ENCODE measurements around the gene ECI1.

Gene ECI1

GRCh38 chr16:2216330-2216729, 35.1 kb downstream of the ECI1 start:
- DNase-seq (ENCODE audit: low spot score in 2 of 2) = no peak
- H3K36me3 Mint-ChIP-seq (ENCODE audit: insufficient read depth) = peaks cover 10% of the 10 kb centered on the region
- no peak for ATAC-seq (replicated peaks; ENCODE audit: extremely low read depth, poor library complexity, severe bottlenecking)
- peak overlapping the region; percentile 68 for H3K27ac Mint-ChIP-seq (ENCODE audit: low read depth)
- H3K4me3 Mint-ChIP-seq = peak overlapping the region; percentile 81
- peaks cover 6% of the 10 kb centered on the region for H3K4me1 Mint-ChIP-seq
- H3K27me3 Mint-ChIP-seq = no peaks in the 10 kb centered on the region
- H3K9me3 Mint-ChIP-seq = no peaks in the 10 kb centered on the region

GRCh38 chr16:2214719-2214968, 36.7 kb downstream of the ECI1 start, which contains the start of gene PGP:
Gene PGP (minus strand): TSS chr16:2214840. CDS start chr16:2214777, 63 bp downstream.
- peak; percentile 96 for ATAC-seq (replicated peaks; ENCODE audit: extremely low read depth, poor library complexity, severe bottlenecking)
- peak within 1 kb of the TSS; percentile 68 for H3K27ac Mint-ChIP-seq (ENCODE audit: low read depth)
- no peaks in the 10 kb centered on the region for H3K9me3 Mint-ChIP-seq
- H3K4me3 Mint-ChIP-seq = peak within 1 kb of the TSS; percentile 81
- peaks cover 10% of the 10 kb centered on the region for H3K36me3 Mint-ChIP-seq (ENCODE audit: insufficient read depth)
- peaks cover 6% of the 10 kb centered on the region for H3K4me1 Mint-ChIP-seq
- H3K27me3 Mint-ChIP-seq = no peaks in the 10 kb centered on the region
- DNase-seq (ENCODE audit: low spot score in 2 of 2) = no peak

- Mint-ChIP-seq H3K9me3 (no peaks in the 10 kb centered on the region), H3K36me3 (ENCODE audit: insufficient read depth) (peaks cover 10% of the 10 kb centered on the region), H3K4me1 (peaks cover 6% of the 10 kb centered on the region), H3K4me3 (peak overlapping the region; percentile 81), H3K27me3 (no peaks in the 10 kb centered on the region), H3K27ac (ENCODE audit: low read depth) (peak overlapping the region; percentile 68)
- no peak for ATAC-seq (replicated peaks; ENCODE audit: extremely low read depth, poor library complexity, severe bottlenecking)
- no peak for DNase-seq (ENCODE audit: low spot score in 2 of 2)
Observed at GRCh38 chr16:2213817-2214718, 37.3 kb downstream of the ECI1 start.

- Mint-ChIP-seq H3K4me3 (peak overlapping the region; percentile 60), H3K27me3 (no peaks in the 10 kb centered on the region), H3K27ac (ENCODE audit: low read depth) (no peak overlapping the region), H3K4me1 (peaks cover 6% of the 10 kb centered on the region), H3K36me3 (ENCODE audit: insufficient read depth) (peaks cover 14% of the 10 kb centered on the region), H3K9me3 (no peaks in the 10 kb centered on the region)
- no peak for ATAC-seq (replicated peaks; ENCODE audit: extremely low read depth, poor library complexity, severe bottlenecking)
- no peak for DNase-seq (ENCODE audit: low spot score in 2 of 2)
Observed at GRCh38 chr16:2212362-2213324, 38.7 kb downstream of the ECI1 start.

GRCh38 chr16:2211923-2212347, 39.5 kb downstream of the ECI1 start:
- Mint-ChIP-seq H3K27me3 (no peaks in the 10 kb centered on the region), H3K4me3 (no peak overlapping the region), H3K27ac (ENCODE audit: low read depth) (no peak overlapping the region), H3K36me3 (ENCODE audit: insufficient read depth) (peaks cover 18% of the 10 kb centered on the region), H3K4me1 (peaks cover 6% of the 10 kb centered on the region), H3K9me3 (no peaks in the 10 kb centered on the region)
- no peak for DNase-seq (ENCODE audit: low spot score in 2 of 2)
- no peak for ATAC-seq (replicated peaks; ENCODE audit: extremely low read depth, poor library complexity, severe bottlenecking)

GRCh38 chr16:2210386-2211365, 40.7 kb downstream of the ECI1 start, which contains the start of gene BRICD5:
Gene BRICD5 (minus strand): TSS chr16:2210863. CDS start chr16:2210833, 30 bp downstream.
- no peak within 1 kb of the TSS for H3K27ac Mint-ChIP-seq (ENCODE audit: low read depth)

GRCh38 chr16:2210009-2210332, 41.4 kb downstream of the ECI1 start:
- Mint-ChIP-seq H3K27ac (ENCODE audit: low read depth) (no peak overlapping the region), H3K36me3 (ENCODE audit: insufficient read depth) (peaks cover 21% of the 10 kb centered on the region), H3K9me3 (no peaks in the 10 kb centered on the region), H3K4me1 (peaks cover 13% of the 10 kb centered on the region), H3K4me3 (no peak overlapping the region), H3K27me3 (no peaks in the 10 kb centered on the region)
- no peak for ATAC-seq (replicated peaks; ENCODE audit: extremely low read depth, poor library complexity, severe bottlenecking)
- DNase-seq (ENCODE audit: low spot score in 2 of 2) = no peak

More at GRCh38 chr16:2210386-2211365, 40.7 kb downstream of the ECI1 start, which contains the start of gene BRICD5:
- Mint-ChIP-seq H3K36me3 (ENCODE audit: insufficient read depth) (peaks cover 21% of the 10 kb centered on the region), H3K4me3 (no peak within 1 kb of the TSS), H3K27me3 (no peaks in the 10 kb centered on the region), H3K9me3 (no peaks in the 10 kb centered on the region), H3K4me1 (peaks cover 13% of the 10 kb centered on the region)
- DNase-seq (ENCODE audit: low spot score in 2 of 2) = no peak
- ATAC-seq (replicated peaks; ENCODE audit: extremely low read depth, poor library complexity, severe bottlenecking) = no peak

- no peaks in the 10 kb centered on the region for H3K27me3 Mint-ChIP-seq
- peaks cover 22% of the 10 kb centered on the region for H3K36me3 Mint-ChIP-seq (ENCODE audit: insufficient read depth)
- no peak overlapping the region for H3K4me3 Mint-ChIP-seq
- H3K9me3 Mint-ChIP-seq = no peaks in the 10 kb centered on the region
- peaks cover 17% of the 10 kb centered on the region for H3K4me1 Mint-ChIP-seq
- DNase-seq (ENCODE audit: low spot score in 2 of 2) (no peak), ATAC-seq (replicated peaks; ENCODE audit: extremely low read depth, poor library complexity, severe bottlenecking) (no peak)
- H3K27ac Mint-ChIP-seq (ENCODE audit: low read depth) = no peak overlapping the region
Observed at GRCh38 chr16:2209258-2210008, 42.0 kb downstream of the ECI1 start.

- Mint-ChIP-seq H3K27ac (ENCODE audit: low read depth) (no peak overlapping the region), H3K27me3 (no peaks in the 10 kb centered on the region), H3K4me1 (peaks cover 20% of the 10 kb centered on the region), H3K9me3 (no peaks in the 10 kb centered on the region), H3K4me3 (no peak overlapping the region), H3K36me3 (ENCODE audit: insufficient read depth) (peaks cover 22% of the 10 kb centered on the region)
- ATAC-seq (replicated peaks; ENCODE audit: extremely low read depth, poor library complexity, severe bottlenecking) (no peak), DNase-seq (ENCODE audit: low spot score in 2 of 2) (no peak)
Observed at GRCh38 chr16:2208772-2209171, 42.6 kb downstream of the ECI1 start.

- Mint-ChIP-seq H3K9me3 (no peaks in the 10 kb centered on the region), H3K27me3 (no peaks in the 10 kb centered on the region), H3K4me1 (peaks cover 17% of the 10 kb centered on the region), H3K4me3 (no peak overlapping the region), H3K27ac (ENCODE audit: low read depth) (no peak overlapping the region), H3K36me3 (ENCODE audit: insufficient read depth) (peaks cover 20% of the 10 kb centered on the region)
- ATAC-seq (replicated peaks; ENCODE audit: extremely low read depth, poor library complexity, severe bottlenecking) (no peak), DNase-seq (ENCODE audit: low spot score in 2 of 2) (no peak)
Observed at GRCh38 chr16:2208308-2208707, 43.1 kb downstream of the ECI1 start.

- peaks cover 18% of the 10 kb centered on the region for H3K36me3 Mint-ChIP-seq (ENCODE audit: insufficient read depth)
- peaks cover 14% of the 10 kb centered on the region for H3K4me1 Mint-ChIP-seq
- peak overlapping the region; percentile 38 for H3K4me3 Mint-ChIP-seq
- no peaks in the 10 kb centered on the region for H3K27me3 Mint-ChIP-seq
- DNase-seq (ENCODE audit: low spot score in 2 of 2) (no peak), ATAC-seq (replicated peaks; ENCODE audit: extremely low read depth, poor library complexity, severe bottlenecking) (no peak)
- no peaks in the 10 kb centered on the region for H3K9me3 Mint-ChIP-seq
- no peak overlapping the region for H3K27ac Mint-ChIP-seq (ENCODE audit: low read depth)
Observed at GRCh38 chr16:2207872-2208271, 43.5 kb downstream of the ECI1 start.

Data from central memory CD8-positive, alpha-beta T cell (primary cell).